DND-41 (cell line): ENCODE results near the gene FLAD1.

ENCODE experiments used
- EZH2 ChIP-seq: IDR thresholded peaks from 3 replicates; pipeline ENCODE4 v1.6.1; 2012; ENCODE audit warnings: borderline replicate concordance, low read depth, mild to moderate bottlenecking, moderate library complexity, low read length, inconsistent platforms; ENCODE audit not compliant: severe bottlenecking
- TF ChIP-seq, protein P1 (sequence below): IDR thresholded peaks from 2 replicates; pipeline ENCODE4 v1.5.1; 2012; ENCODE audit warnings: borderline replicate concordance, low read length, moderate library complexity, mild to moderate bottlenecking; ENCODE audit not compliant: poor library complexity, severe bottlenecking; ENCODE audit errors: extremely low read depth

DNA sequence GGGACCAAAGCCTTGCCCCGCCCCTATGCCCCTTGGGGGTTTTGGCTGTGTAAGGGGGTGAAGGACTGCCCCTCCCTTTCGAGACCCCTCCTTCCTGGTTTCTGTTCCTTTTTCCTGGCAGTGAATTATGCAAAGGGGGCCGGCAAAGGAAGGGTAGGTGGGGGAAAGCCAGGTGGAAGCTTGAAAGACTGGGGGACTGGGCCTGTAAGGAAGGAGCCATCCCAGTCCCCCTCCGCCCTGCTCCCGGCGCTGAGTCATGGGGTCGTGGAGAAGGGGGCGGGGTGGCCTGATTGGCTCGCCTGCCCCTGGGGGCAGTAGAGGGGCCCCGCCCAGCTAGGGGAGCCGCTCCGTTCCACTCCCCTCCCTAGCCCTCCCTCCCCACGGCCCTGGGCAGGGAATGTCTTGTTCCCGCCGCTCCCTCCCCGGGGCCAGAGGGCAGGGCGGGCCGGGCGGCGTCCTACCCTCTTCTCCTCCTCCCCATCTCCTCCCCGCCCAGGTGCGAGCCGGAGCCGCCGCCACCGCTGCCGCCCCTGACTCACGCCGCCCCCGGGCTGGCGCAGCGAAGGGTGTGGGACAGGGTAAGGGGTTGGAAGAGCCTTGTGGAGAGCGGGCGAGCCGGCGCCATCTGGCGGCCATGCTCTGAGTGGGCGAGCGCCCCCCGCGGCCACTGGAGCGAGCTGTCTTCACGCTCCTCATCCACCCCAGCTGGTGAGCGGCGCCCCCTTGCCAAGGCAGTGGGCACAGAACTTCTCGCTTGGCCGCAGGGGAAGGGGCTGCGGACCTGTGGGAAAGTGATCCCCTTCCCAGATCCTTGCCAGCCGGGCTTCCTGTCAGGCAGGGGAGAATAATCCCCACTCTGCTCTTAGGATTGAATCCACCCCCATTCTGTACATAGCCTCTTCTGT lies 34.1 kb downstream of the FLAD1 start:
- TF ChIP-seq, protein P1, sequence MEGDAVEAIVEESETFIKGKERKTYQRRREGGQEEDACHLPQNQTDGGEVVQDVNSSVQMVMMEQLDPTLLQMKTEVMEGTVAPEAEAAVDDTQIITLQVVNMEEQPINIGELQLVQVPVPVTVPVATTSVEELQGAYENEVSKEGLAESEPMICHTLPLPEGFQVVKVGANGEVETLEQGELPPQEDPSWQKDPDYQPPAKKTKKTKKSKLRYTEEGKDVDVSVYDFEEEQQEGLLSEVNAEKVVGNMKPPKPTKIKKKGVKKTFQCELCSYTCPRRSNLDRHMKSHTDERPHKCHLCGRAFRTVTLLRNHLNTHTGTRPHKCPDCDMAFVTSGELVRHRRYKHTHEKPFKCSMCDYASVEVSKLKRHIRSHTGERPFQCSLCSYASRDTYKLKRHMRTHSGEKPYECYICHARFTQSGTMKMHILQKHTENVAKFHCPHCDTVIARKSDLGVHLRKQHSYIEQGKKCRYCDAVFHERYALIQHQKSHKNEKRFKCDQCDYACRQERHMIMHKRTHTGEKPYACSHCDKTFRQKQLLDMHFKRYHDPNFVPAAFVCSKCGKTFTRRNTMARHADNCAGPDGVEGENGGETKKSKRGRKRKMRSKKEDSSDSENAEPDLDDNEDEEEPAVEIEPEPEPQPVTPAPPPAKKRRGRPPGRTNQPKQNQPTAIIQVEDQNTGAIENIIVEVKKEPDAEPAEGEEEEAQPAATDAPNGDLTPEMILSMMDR = peak; percentile 99
- TF ChIP-seq EZH2 = no peak
